Measurements from ENCODE around the gene ABHD8. TPM values are rescaled to one million over a fixed set of nuclear protein-coding genes. Genes with fewer than 3 reads are reported as not detected.
A peak's percentile ranks its signal among the peaks of the same experiment; 100 is the strongest.

ABHD8 gene
- total and polyA plus RNA-seq, 2 of the 13 experiments (the other 11 are each of a cell fraction or from before 2014, with no cell fraction given), result 6.3 to 7.2 TPM

DNA sequence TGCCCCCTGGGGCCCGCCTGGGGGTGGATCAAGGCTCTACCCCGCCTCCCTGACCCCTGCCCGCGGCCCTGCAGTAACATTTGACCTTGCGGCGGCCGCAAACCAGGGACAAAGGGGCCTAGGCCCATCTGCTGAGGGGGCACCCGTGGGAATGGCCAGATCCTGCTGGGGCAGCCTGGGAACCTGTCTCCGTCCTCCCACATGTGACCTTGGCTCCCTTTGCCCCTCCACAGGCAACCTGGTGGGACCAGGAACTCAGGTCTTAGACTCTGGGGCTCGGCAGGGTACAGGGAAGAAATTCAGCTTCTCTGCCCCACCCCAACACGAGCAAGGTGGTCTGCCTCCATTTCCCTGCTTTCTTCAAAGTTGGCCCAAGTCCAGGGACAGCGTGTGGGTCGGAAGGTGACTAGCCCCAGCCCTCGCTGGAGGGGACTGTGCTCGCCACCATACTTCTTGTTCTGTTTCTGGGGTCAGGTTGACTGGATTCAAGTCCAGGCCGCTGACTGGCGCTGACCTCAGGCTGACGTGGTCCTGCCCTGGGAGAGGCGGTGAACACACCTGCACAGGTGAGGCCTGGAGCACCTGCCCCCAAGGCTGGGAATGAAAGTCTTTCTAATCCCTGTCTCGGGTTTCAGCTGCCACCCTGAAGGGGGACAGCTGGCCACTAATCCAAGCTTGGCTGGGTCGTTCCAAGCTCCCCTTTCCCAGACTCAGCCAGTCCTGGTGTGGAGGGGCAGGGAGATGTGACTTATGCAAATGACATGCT is 55.0 kb downstream of the ABHD8 start (continued):
- TF ChIP-seq, protein P1, sequence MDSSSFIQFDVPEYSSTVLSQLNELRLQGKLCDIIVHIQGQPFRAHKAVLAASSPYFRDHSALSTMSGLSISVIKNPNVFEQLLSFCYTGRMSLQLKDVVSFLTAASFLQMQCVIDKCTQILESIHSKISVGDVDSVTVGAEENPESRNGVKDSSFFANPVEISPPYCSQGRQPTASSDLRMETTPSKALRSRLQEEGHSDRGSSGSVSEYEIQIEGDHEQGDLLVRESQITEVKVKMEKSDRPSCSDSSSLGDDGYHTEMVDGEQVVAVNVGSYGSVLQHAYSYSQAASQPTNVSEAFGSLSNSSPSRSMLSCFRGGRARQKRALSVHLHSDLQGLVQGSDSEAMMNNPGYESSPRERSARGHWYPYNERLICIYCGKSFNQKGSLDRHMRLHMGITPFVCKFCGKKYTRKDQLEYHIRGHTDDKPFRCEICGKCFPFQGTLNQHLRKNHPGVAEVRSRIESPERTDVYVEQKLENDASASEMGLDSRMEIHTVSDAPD (CRISPR knock-in tag; IDR thresholded peaks at IDR 0.05), result 0 out of 2 replicates have a peak, but pooled peaks have one; percentile 39
- peak; percentile 47 for TF ChIP-seq TEAD3 (CRISPR knock-in tag; optimal IDR thresholded peaks at IDR 0.05; ENCODE audit: borderline replicate concordance)
- TF ChIP-seq, protein P2, sequence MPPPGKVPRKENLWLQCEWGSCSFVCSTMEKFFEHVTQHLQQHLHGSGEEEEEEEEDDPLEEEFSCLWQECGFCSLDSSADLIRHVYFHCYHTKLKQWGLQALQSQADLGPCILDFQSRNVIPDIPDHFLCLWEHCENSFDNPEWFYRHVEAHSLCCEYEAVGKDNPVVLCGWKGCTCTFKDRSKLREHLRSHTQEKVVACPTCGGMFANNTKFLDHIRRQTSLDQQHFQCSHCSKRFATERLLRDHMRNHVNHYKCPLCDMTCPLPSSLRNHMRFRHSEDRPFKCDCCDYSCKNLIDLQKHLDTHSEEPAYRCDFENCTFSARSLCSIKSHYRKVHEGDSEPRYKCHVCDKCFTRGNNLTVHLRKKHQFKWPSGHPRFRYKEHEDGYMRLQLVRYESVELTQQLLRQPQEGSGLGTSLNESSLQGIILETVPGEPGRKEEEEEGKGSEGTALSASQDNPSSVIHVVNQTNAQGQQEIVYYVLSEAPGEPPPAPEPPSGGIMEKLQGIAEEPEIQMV (CRISPR knock-in tag; IDR thresholded peaks at IDR 0.05; ENCODE audit: low read depth), result peak; percentile 52; the same call in 1 of the 2 replicates
- TF ChIP-seq ZNF615 (CRISPR knock-in tag; IDR thresholded peaks at IDR 0.05; ENCODE audit: borderline replicate concordance), result 0 out of 2 replicates have a peak, but pooled peaks have one; percentile 68
- peak; percentile 95 for TF ChIP-seq ZNF331 (CRISPR knock-in tag; IDR thresholded peaks at IDR 0.05)
- TF ChIP-seq, protein P3, sequence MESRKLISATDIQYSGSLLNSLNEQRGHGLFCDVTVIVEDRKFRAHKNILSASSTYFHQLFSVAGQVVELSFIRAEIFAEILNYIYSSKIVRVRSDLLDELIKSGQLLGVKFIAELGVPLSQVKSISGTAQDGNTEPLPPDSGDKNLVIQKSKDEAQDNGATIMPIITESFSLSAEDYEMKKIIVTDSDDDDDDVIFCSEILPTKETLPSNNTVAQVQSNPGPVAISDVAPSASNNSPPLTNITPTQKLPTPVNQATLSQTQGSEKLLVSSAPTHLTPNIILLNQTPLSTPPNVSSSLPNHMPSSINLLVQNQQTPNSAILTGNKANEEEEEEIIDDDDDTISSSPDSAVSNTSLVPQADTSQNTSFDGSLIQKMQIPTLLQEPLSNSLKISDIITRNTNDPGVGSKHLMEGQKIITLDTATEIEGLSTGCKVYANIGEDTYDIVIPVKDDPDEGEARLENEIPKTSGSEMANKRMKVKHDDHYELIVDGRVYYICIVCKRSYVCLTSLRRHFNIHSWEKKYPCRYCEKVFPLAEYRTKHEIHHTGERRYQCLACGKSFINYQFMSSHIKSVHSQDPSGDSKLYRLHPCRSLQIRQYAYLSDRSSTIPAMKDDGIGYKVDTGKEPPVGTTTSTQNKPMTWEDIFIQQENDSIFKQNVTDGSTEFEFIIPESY (CRISPR knock-in tag; IDR thresholded peaks at IDR 0.05), result peak; percentile 31
- peak; percentile 69 for TF ChIP-seq POLR2G (IDR thresholded peaks at IDR 0.05; ENCODE audit: low read depth, low read length)
- no peak for TF ChIP-seq BRD4 (CRISPR knock-in tag; IDR thresholded peaks at IDR 0.05)
- TF ChIP-seq SCMH1 (CRISPR knock-in tag; IDR thresholded peaks at IDR 0.05; ENCODE audit: borderline replicate concordance), result no peak
- TF ChIP-seq, protein P4, sequence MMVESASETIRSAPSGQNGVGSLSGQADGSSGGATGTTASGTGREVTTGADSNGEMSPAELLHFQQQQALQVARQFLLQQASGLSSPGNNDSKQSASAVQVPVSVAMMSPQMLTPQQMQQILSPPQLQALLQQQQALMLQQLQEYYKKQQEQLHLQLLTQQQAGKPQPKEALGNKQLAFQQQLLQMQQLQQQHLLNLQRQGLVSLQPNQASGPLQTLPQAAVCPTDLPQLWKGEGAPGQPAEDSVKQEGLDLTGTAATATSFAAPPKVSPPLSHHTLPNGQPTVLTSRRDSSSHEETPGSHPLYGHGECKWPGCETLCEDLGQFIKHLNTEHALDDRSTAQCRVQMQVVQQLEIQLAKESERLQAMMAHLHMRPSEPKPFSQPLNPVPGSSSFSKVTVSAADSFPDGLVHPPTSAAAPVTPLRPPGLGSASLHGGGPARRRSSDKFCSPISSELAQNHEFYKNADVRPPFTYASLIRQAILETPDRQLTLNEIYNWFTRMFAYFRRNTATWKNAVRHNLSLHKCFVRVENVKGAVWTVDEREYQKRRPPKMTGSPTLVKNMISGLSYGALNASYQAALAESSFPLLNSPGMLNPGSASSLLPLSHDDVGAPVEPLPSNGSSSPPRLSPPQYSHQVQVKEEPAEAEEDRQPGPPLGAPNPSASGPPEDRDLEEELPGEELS (CRISPR knock-in tag; IDR thresholded peaks at IDR 0.05), result peak; percentile 79
- TF ChIP-seq RFXANK (CRISPR knock-in tag; IDR thresholded peaks at IDR 0.05), result no peak
- TF ChIP-seq, protein P5, sequence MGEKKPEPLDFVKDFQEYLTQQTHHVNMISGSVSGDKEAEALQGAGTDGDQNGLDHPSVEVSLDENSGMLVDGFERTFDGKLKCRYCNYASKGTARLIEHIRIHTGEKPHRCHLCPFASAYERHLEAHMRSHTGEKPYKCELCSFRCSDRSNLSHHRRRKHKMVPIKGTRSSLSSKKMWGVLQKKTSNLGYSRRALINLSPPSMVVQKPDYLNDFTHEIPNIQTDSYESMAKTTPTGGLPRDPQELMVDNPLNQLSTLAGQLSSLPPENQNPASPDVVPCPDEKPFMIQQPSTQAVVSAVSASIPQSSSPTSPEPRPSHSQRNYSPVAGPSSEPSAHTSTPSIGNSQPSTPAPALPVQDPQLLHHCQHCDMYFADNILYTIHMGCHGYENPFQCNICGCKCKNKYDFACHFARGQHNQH (CRISPR knock-in tag; IDR thresholded peaks at IDR 0.05), result peak; percentile 80; the same call in 1 of the 2 replicates
- no peak for TF ChIP-seq NFIB (CRISPR knock-in tag; IDR thresholded peaks at IDR 0.05; ENCODE audit: borderline replicate concordance)
- TF ChIP-seq STAT5B (CRISPR knock-in tag; IDR thresholded peaks at IDR 0.05), result no peak
- TF ChIP-seq MXD4 (CRISPR knock-in tag; IDR thresholded peaks at IDR 0.05), result 0 out of 2 replicates have a peak, but pooled peaks have one; percentile 59
- TF ChIP-seq, protein P6, sequence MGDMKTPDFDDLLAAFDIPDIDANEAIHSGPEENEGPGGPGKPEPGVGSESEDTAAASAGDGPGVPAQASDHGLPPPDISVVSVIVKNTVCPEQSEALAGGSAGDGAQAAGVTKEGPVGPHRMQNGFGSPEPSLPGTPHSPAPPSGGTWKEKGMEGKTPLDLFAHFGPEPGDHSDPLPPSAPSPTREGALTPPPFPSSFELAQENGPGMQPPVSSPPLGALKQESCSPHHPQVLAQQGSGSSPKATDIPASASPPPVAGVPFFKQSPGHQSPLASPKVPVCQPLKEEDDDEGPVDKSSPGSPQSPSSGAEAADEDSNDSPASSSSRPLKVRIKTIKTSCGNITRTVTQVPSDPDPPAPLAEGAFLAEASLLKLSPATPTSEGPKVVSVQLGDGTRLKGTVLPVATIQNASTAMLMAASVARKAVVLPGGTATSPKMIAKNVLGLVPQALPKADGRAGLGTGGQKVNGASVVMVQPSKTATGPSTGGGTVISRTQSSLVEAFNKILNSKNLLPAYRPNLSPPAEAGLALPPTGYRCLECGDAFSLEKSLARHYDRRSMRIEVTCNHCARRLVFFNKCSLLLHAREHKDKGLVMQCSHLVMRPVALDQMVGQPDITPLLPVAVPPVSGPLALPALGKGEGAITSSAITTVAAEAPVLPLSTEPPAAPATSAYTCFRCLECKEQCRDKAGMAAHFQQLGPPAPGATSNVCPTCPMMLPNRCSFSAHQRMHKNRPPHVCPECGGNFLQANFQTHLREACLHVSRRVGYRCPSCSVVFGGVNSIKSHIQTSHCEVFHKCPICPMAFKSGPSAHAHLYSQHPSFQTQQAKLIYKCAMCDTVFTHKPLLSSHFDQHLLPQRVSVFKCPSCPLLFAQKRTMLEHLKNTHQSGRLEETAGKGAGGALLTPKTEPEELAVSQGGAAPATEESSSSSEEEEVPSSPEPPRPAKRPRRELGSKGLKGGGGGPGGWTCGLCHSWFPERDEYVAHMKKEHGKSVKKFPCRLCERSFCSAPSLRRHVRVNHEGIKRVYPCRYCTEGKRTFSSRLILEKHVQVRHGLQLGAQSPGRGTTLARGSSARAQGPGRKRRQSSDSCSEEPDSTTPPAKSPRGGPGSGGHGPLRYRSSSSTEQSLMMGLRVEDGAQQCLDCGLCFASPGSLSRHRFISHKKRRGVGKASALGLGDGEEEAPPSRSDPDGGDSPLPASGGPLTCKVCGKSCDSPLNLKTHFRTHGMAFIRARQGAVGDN (CRISPR knock-in tag; IDR thresholded peaks at IDR 0.05), result peak; percentile 89
